BLaER1 treated with 17β-estradiol and CSF1 and Interleukin-3, amounts not matched to agents 10 nM and 100 nM (cell line): ENCODE measurements around the gene ITGAV.

Experiments
- H3K27ac ChIP-seq, 11 experiments: shearing (Covaris generic); formaldehyde crosslinking; 2 replicates each; pipeline ENCODE4 v1.8.1; 2022
- H3K27me3 ChIP-seq, 11 experiments: shearing (Covaris generic); formaldehyde crosslinking; 2 replicates each; pipeline ENCODE4 v1.8.1; 2022
- H3K36me3 ChIP-seq, 11 experiments: shearing (Covaris generic); formaldehyde crosslinking; 2 replicates each; pipeline ENCODE4 v1.8.1; 2022
- H3K4me1 ChIP-seq, 10 experiments: shearing (Covaris generic); formaldehyde crosslinking; 2 replicates each; pipeline ENCODE4 v1.8.1; 2022
- H3K4me2 ChIP-seq, 11 experiments: shearing (Covaris generic); formaldehyde crosslinking; 2 replicates each; pipeline ENCODE4 v1.8.1; 2022
- H3K4me3 ChIP-seq, 10 experiments: shearing (Covaris generic); formaldehyde crosslinking; 2 replicates each; pipeline ENCODE4 v1.8.1; 2022
- H3K9ac ChIP-seq, 11 experiments: shearing (Covaris generic); formaldehyde crosslinking; 2 replicates each; pipeline ENCODE4 v1.8.1; 2022
- H3K9me3 ChIP-seq, 11 experiments: shearing (Covaris generic); formaldehyde crosslinking; replicated peaks in 1 of 11; 2 replicates each; pipeline ENCODE4 v1.8.1; 2022
- H4K20me1 ChIP-seq, 11 experiments: shearing (Covaris generic); formaldehyde crosslinking; 2 replicates each; pipeline ENCODE4 v1.8.1; 2022
- Cebpa-rat ChIP-seq, 11 experiments: shearing (Covaris generic); IDR thresholded peaks; 2 replicates each; pipeline ENCODE4 v1.8.1; 2022

The ITGAV gene

DNA sequence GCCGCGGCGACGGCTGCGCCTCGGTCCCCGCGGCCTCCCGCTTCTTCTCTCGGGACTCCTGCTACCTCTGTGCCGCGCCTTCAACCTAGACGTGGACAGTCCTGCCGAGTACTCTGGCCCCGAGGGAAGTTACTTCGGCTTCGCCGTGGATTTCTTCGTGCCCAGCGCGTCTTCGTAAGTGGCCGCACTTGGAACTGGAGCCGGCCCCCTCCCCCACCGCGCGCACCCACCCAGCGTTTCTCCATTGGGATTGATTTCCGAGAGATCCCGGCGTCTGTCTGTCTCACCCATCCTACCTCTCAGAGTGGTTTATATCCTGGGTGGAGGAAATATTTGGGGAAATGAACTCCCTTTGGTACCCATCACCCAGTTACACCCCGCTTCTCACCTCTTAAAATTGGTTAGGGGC is 498 bp downstream of the ITGAV start:
- Histone ChIP-seq H3K9ac (peak overlapping the region; percentile 86 to 94 (median 89)), H3K27me3 (no peaks in the 10 kb centered on the region), H3K27ac (peak overlapping the region; percentile 78 to 96 (median 91)), H3K36me3 (no peaks in the 10 kb centered on the region), H3K4me3 (peak overlapping the region; percentile 79 to 92 (median 86)), H4K20me1 (peaks cover 0 to 32% (median 10%) of the 10 kb centered on the region in 11 experiments; a peak in 8 of 22 replicates), H3K4me1 (peaks cover 16 to 28% (median 23%) of the 10 kb centered on the region in 10 experiments), H3K9me3 (no peaks in the 10 kb centered on the region), H3K4me2 (peak overlapping the region; percentile 76 to 97 (median 88))
- TF ChIP-seq Cebpa-rat (IDR thresholded peaks at IDR 0.05): no peak

DNA sequence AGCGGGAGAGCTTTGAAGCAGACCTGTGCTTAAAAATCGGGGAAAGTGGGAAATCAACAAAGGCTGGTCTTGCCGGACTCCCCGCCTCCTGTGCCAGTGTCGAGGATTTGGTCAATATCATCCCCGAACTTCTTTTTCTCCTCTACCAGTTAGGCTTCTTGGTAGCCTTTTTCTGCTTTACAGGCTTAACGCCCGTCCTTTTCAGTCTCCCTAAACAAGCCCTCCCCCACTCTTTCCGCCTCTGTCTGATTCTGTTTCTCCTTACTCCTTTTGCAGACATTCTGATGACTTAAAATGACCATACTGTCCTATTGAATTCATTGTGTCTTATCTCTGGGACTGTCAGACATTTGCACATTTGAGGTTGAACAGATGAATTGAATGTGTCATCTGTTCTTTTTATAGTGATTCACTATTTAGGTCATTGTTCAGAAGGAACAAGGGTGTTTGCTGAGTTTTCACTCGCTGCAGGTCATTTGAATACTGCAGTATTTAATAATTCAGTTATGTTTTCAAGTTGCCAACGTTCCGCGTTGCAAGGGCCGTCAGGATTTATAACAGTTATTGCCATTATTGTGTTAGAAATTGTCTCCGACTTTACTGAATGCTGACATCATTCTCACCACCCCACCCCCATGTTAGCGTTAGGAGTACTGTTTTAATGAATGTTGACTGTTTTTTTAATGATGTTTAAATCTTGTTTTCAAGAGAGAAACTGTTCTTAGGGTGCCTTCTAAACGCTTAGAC is 1.1 kb downstream of the ITGAV start:
- no peaks in the 10 kb centered on the region for H3K27me3 ChIP-seq
- peak overlapping the region; percentile 78 to 96 (median 91) for H3K27ac ChIP-seq
- peaks cover 16 to 28% (median 23%) of the 10 kb centered on the region in 10 experiments for H3K4me1 ChIP-seq
- no peaks in the 10 kb centered on the region for H3K36me3 ChIP-seq
- H4K20me1 ChIP-seq: peaks cover 0 to 32% (median 10%) of the 10 kb centered on the region in 11 experiments; a peak in 8 of 22 replicates
- TF ChIP-seq Cebpa-rat (IDR thresholded peaks at IDR 0.05): no peak
- H3K9me3 ChIP-seq: no peaks in the 10 kb centered on the region
- H3K4me3 ChIP-seq: peak overlapping the region; percentile 79 to 92 (median 86)
- peak overlapping the region; percentile 86 to 94 (median 89) for H3K9ac ChIP-seq
- peak overlapping the region; percentile 76 to 97 (median 88) for H3K4me2 ChIP-seq

DNA sequence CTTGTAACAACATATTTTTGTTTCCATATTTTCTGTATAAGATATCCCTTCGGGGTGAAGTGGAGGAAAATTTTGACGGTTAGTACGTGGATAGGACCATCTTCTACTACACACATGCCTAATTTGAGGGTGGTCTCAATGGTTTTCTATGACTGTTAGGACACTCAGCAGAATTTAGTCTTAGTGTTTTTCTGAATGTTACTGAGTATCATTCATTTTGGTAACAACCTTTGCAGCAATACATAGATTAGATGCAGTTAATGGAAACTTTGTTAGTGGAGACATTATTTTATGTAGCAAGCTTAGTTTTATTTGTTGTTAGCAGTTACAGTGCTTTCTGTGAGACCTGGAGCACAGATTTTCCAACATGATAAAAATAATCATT is 1.6 kb downstream of the ITGAV start:
- peak overlapping the region; percentile 76 to 97 (median 88) for H3K4me2 ChIP-seq
- no peaks in the 10 kb centered on the region for H3K27me3 ChIP-seq
- H3K27ac ChIP-seq: peak overlapping the region in 4 of 11 experiments; percentile 91 to 96 (median 93); a peak in 5 of 22 replicates
- peaks cover 16 to 28% (median 23%) of the 10 kb centered on the region in 10 experiments for H3K4me1 ChIP-seq
- no peaks in the 10 kb centered on the region for H3K9me3 ChIP-seq
- peaks cover 0 to 35% (median 10%) of the 10 kb centered on the region in 11 experiments; a peak in 8 of 22 replicates for H4K20me1 ChIP-seq
- H3K9ac ChIP-seq: peak overlapping the region; percentile 86 to 94 (median 89); a peak in 19 of 22 replicates
- peak overlapping the region; percentile 79 to 92 (median 86) for H3K4me3 ChIP-seq
- no peaks in the 10 kb centered on the region for H3K36me3 ChIP-seq
- TF ChIP-seq Cebpa-rat (IDR thresholded peaks at IDR 0.05): no peak

DNA sequence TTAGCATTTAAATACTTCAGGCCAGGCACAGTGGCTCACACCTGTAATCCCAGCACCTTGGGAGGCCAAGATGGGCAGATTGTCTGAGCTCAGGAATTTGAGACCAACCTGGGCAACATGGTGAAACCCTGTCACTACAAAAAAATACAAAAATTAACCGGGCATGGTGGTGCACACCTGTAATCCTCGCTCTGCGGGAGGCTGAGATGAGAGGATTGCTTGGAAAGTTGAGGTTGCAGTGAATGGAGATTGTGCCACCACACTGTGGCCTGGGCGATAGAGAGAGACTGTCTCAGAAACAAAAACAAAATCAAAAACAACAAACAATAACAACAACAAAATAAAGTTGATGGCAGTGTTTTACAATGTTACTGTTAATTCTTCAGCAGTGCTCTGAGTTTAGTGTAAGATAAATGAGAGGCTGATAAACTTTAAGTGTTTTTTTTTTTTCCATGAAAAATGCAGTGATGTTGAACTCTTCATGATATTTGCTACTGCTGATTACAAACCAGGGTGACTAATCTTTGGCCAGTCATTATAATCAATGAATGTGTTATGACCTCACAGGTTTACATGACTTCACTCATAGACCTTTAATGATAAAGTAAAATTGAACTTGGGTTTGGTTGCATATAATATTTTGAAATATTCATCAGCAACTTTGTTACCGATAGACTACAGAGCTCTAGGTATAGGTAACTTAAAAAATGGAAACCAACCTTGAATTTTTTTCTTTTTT is 2.5 kb downstream of the ITGAV start:
- H3K4me2 ChIP-seq: peak overlapping the region; percentile 76 to 97 (median 88)
- no peak overlapping the region for H3K27ac ChIP-seq
- H3K4me3 ChIP-seq: peak overlapping the region in 1 of 10 experiments; percentile 84; a peak in 2 of 20 replicates
- peaks cover 16 to 28% (median 23%) of the 10 kb centered on the region in 10 experiments for H3K4me1 ChIP-seq
- H3K9ac ChIP-seq: no peak overlapping the region
- H3K27me3 ChIP-seq: no peaks in the 10 kb centered on the region
- TF ChIP-seq Cebpa-rat (IDR thresholded peaks at IDR 0.05): no peak
- H3K36me3 ChIP-seq: no peaks in the 10 kb centered on the region
- peaks cover 0 to 36% (median 10%) of the 10 kb centered on the region in 11 experiments; a peak in 8 of 22 replicates for H4K20me1 ChIP-seq
- no peaks in the 10 kb centered on the region for H3K9me3 ChIP-seq

DNA sequence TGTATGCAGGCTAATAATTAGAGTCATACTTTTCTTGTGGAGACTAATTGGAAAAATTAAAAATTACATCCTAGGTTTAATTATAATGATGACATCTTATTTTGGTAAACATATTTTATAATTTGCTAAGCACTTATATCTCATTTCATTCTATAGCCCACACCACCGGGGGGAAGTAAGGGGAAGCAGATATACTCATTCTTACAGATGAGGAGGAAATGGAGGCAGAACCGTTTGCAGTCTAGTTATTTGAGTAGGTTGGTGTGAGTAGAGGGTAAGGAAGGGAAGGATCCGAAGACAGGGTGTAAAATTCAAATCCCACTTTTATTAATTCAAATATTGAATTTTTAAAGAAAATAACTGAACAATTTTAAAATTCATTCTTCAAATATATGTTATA is 3.7 kb downstream of the ITGAV start:
- H3K27me3 ChIP-seq: no peaks in the 10 kb centered on the region
- 0 out of 22 replicates have a peak overlapping the region, but pooled peaks of 1 of the 11 experiments have one; percentile 12 for H3K4me2 ChIP-seq
- no peak overlapping the region for H3K27ac ChIP-seq
- 0 out of 22 replicates have a peak, but pooled peaks cover 0 to 6% (median 0%) of the 10 kb centered on the region in 11 experiments for H3K36me3 ChIP-seq
- H3K4me1 ChIP-seq: peaks cover 16 to 28% (median 21%) of the 10 kb centered on the region in 10 experiments
- no peaks in the 10 kb centered on the region for H3K9me3 ChIP-seq
- no peak overlapping the region for H3K9ac ChIP-seq
- H3K4me3 ChIP-seq: no peak overlapping the region
- H4K20me1 ChIP-seq: peaks cover 0 to 36% (median 10%) of the 10 kb centered on the region in 11 experiments; a peak in 9 of 22 replicates
- TF ChIP-seq Cebpa-rat (IDR thresholded peaks at IDR 0.05): no peak

DNA sequence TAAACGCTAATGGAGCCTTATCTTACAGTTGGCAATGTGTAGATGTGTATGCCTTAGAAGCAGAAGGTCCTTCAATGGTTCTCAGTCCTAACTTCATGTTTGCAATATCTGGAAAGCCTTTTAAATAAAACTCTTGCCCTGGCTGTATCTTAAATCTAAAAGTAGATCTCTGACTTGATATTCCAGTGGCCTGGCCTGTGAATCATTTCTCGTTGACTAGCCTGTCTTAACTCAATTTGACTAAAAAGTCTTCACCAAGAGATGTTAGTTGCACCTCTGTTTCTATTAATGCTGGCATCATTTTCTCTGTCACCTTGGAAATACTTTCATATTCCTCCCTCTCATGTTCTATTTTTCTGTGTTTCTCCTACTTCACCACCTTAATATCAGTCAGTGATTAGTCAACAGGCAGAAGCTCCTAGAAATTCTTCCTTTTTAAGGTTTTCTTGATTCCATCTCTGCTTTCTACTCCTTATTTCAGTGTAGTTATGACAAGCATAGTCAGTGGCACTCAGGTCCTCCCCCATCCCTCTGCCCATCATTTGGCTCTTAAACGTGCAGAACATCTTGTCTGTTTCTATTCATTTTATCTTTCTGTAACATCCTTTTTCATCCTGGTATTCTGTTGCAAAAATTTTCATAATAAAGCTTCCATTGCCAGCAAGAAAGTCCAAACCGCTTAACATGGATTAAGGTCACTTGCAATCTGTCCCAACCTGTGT is 4.3 kb downstream of the ITGAV start:
- Histone ChIP-seq H3K4me3 (no peak overlapping the region), H3K9ac (no peak overlapping the region), H3K36me3 (peaks cover 0 to 6% (median 0%) of the 10 kb centered on the region in 11 experiments; a peak in 1 of 22 replicates), H3K4me2 (no peak overlapping the region), H3K9me3 (no peaks in the 10 kb centered on the region), H3K4me1 (peaks cover 11 to 21% (median 15%) of the 10 kb centered on the region in 10 experiments), H3K27ac (no peak overlapping the region), H4K20me1 (peaks cover 0 to 36% (median 10%) of the 10 kb centered on the region in 11 experiments; a peak in 9 of 22 replicates), H3K27me3 (no peaks in the 10 kb centered on the region)
- no peak for TF ChIP-seq Cebpa-rat (IDR thresholded peaks at IDR 0.05)

DNA sequence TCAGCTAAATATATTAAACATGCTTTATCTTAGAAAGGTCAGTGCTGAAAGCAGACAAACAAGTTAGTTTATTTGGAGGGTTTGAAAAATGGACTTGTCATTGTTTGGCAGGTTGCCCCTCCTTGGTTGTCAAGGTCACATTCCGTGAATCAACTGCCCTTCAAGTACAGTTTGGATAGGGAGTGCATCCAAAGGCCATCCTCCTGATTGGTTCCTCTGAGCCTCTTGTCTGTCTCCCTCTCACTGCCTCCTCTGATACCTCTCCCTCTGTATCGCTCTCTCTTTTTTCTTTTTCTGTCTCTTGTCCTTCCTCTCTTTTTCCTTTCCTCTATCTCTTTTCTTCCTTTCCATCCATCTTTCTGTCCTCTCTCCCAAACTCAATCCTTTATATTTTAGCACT is 5.4 kb downstream of the ITGAV start:
- H3K27ac ChIP-seq: no peak overlapping the region
- H3K4me2 ChIP-seq: no peak overlapping the region

DNA sequence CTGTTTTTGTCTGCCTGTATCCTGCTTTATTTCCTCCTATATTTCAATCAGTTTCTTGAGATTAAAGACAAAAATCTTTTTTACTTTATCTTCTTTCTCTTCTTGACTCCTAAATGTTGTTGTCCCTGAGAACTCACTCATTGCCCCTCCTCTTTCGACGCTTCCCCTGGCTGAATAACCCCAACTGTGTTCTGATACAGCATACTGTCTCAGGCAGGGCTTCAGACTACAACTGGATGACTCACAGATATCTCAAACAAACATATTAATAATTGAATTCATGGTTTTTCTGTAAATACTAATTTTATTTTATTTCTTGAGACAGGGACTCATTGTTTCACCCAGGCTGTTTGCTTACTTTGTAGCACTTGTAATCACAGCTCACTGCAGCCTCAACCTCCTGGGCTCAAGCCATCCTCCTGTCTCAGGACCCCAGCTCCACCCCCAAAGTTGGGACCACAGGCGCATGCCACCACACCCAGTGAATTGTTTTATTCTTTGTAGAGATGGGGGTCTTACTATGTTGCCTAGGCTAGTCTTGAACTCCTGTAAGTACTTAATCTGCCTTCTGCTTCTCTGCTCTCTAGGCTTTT is 9.4 kb downstream of the ITGAV start:
- Histone ChIP-seq H3K36me3 (peaks cover 8 to 39% (median 17%) of the 10 kb centered on the region in 11 experiments; a peak in 20 of 22 replicates), H3K27ac (no peak overlapping the region), H3K4me2 (no peak overlapping the region), H4K20me1 (peaks cover 0 to 22% (median 7%) of the 10 kb centered on the region in 11 experiments; a peak in 13 of 22 replicates), H3K4me1 (no peaks in the 10 kb centered on the region), H3K9me3 (no peaks in the 10 kb centered on the region), H3K27me3 (no peaks in the 10 kb centered on the region), H3K4me3 (no peak overlapping the region), H3K9ac (no peak overlapping the region)
- TF ChIP-seq Cebpa-rat (IDR thresholded peaks at IDR 0.05): no peak

More for the DNA sequence above, 5.4 kb downstream of the ITGAV start:
- TF ChIP-seq Cebpa-rat (IDR thresholded peaks at IDR 0.05): no peak
- H3K36me3 ChIP-seq: peaks cover 0 to 11% (median 0%) of the 10 kb centered on the region in 11 experiments; a peak in 7 of 22 replicates
- peaks cover 0 to 36% (median 12%) of the 10 kb centered on the region in 11 experiments; a peak in 12 of 22 replicates for H4K20me1 ChIP-seq
- H3K4me3 ChIP-seq: no peak overlapping the region
- peaks cover 8 to 20% (median 14%) of the 10 kb centered on the region in 10 experiments for H3K4me1 ChIP-seq
- no peaks in the 10 kb centered on the region for H3K9me3 ChIP-seq
- H3K9ac ChIP-seq: no peak overlapping the region
- no peaks in the 10 kb centered on the region for H3K27me3 ChIP-seq
